ENCODE results near the gene MDC1. TPM values are rescaled to one million over a fixed set of nuclear protein-coding genes. Genes with fewer than 3 reads are reported as not detected.
A peak's percentile ranks its signal among the peaks of the same experiment; 100 is the strongest.

The MDC1 gene
- total and polyA plus RNA-seq, 12 donors = 11.2 to 21.7 (median 19.4) TPM

DNA sequence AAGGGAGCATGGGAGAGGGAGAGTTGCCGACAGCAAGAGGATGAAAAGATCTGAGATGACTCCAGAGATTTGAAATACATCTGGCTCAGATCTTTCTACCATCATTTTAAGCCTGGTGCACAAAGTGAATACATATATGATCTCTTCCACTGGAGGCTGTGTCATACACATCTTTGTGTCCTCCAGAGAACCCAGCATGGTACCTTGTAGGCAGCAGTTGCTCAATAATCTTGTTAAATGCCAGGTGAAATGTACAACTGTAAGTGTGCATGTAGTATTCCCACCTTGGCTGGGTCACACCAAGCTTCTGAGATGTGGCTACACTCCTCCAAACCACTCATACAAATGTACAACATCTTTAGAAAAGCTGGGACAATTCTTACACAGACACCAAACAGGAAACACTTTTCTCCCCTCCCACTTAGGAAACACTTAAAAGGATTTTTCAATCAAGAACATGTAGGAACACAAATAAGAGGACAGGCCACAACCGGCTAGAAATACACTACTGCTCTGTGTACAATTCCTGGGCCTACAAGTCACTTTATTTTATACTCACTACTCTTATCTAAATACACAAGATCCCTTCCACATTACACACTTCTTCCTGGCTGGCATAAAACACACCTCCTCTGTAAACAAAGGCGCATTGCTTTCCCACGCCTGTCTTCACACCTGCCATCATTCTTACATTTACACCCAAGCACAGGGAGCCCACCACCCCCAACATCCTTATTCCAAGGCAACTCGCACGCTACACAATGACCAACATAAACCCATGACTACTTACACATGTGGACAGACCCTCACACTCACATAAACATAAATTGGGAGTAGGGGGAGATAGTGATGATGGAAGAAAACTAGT is 31.1 kb upstream of the MDC1 start:
- Histone ChIP-seq H3K27me3 (no peaks in the 10 kb centered on the region), H3K4me1 (peaks cover 9 to 74% (median 43%) of the 10 kb centered on the region in 9 donors), H3K27ac (peak overlapping the region in 7 of 10 donors; percentile 1 to 99 (median 47)), H3K9me3 (no peaks in the 10 kb centered on the region), H3K36me3 (peaks cover 0 to 7% (median 0%) of the 10 kb centered on the region in 9 donors), H3K4me3 (no peak overlapping the region)
- intact Hi-C loops (cut with DNase I) = loop anchor here in 3 of 10 donors (5.0 to 10.0 kb wide), 3 partner anchors 77 to 337 kb away; no protein-coding TSS in a partner anchor
- no peak for ATAC-seq
- no peak for DNase-seq
- TF ChIP-seq CTCF (IDR thresholded peaks at IDR 0.05) = no peak
- WGBS, 2 donors = 77 to 78% methylated on average over 6 of the region's 6 CpGs

- Histone ChIP-seq H3K27ac (peak overlapping the region in 6 of 10 donors; percentile 14 to 99 (median 54)), H3K36me3 (peaks cover 0 to 8% (median 0%) of the 10 kb centered on the region in 9 donors), H3K4me3 (no peak overlapping the region), H3K4me1 (peaks cover 5 to 65% (median 37%) of the 10 kb centered on the region in 9 donors), H3K27me3 (no peaks in the 10 kb centered on the region), H3K9me3 (no peaks in the 10 kb centered on the region)
- ATAC-seq = no peak
- intact Hi-C loops (cut with DNase I) = loop anchor here in 3 of 10 donors (5.0 to 10.0 kb wide), 3 partner anchors 78 to 338 kb away; no protein-coding TSS in a partner anchor
- TF ChIP-seq CTCF (IDR thresholded peaks at IDR 0.05) = no peak
- 49 to 81% methylated on average over 1 of the region's 1 CpG for WGBS, 2 donors
- DNase-seq = no peak
Observed at GRCh38 chr6:30747300-30747687, 30.2 kb upstream of the MDC1 start.

GRCh38 chr6:30744054-30744805 is 27.1 kb upstream of the MDC1 start, which contains the start of gene IER3:
IER3 (minus strand) TSS chr6:30744547; CDS start chr6:30744518, 29 bp downstream.
- 2% methylated on average over 54 of the region's 54 CpGs for WGBS, 2 donors
- Histone ChIP-seq H3K9me3 (no peaks in the 10 kb centered on the region), H3K27me3 (no peaks in the 10 kb centered on the region), H3K36me3 (peaks cover 0 to 31% (median 18%) of the 10 kb centered on the region in 9 donors), H3K4me3 (peak within 1 kb of the TSS; percentile 63 to 95 (median 82)), H3K4me1 (peaks cover 11 to 63% (median 52%) of the 10 kb centered on the region in 9 donors), H3K27ac (peak within 1 kb of the TSS; percentile 91 to 100 (median 96))
- intact Hi-C loops (cut with DNase I) = loop anchor here in 9 of 10 donors (2.0 to 10.0 kb wide), 9 partner anchors 38 to 341 kb away; partner anchors contain the start of genes DDR1 (in 1 of the 9), MRPS18B (in 1 of the 9) and PPP1R10 (in 1 of the 9)
- TF ChIP-seq CTCF (IDR thresholded peaks at IDR 0.05) = peak; percentile 40 to 79 (median 66)
- peak; percentile 79 to 92 for DNase-seq
- peak; percentile 49 to 75 (median 60) for ATAC-seq

All from heart right ventricle (tissue), 16 donors.